Rectal smooth muscle tissue (tissue), 1 donor: ENCODE results near the gene FADD.
"Not testable (repeated sequence)": the region's sequence is repeated elsewhere in the genome, so short reads cannot be mapped to it uniquely, and the experiment has no call there.

Source experiments
- H3K27ac ChIP-seq: one replicate; pipeline ENCODE4 v1.7.0; 2013; ENCODE audit warnings: low read depth, low read length, inconsistent platforms
- H3K27me3 ChIP-seq: one replicate; pipeline ENCODE4 v1.7.0; 2013; ENCODE audit warnings: low read length; ENCODE audit not compliant: control insufficient read depth, insufficient read depth
- H3K36me3 ChIP-seq: one replicate; pipeline ENCODE4 v1.7.0; 2013; ENCODE audit warnings: low read length; ENCODE audit not compliant: control insufficient read depth, insufficient read depth
- H3K4me1 ChIP-seq: one replicate; pipeline ENCODE4 v1.7.0; 2013; ENCODE audit warnings: low read length; ENCODE audit not compliant: control insufficient read depth, insufficient read depth
- H3K4me3 ChIP-seq: one replicate; pipeline ENCODE4 v1.7.0; 2013; ENCODE audit warnings: low read length
- H3K9ac ChIP-seq: one replicate; pipeline ENCODE4 v1.7.0; 2013; ENCODE audit warnings: low read length

Gene FADD

DNA sequence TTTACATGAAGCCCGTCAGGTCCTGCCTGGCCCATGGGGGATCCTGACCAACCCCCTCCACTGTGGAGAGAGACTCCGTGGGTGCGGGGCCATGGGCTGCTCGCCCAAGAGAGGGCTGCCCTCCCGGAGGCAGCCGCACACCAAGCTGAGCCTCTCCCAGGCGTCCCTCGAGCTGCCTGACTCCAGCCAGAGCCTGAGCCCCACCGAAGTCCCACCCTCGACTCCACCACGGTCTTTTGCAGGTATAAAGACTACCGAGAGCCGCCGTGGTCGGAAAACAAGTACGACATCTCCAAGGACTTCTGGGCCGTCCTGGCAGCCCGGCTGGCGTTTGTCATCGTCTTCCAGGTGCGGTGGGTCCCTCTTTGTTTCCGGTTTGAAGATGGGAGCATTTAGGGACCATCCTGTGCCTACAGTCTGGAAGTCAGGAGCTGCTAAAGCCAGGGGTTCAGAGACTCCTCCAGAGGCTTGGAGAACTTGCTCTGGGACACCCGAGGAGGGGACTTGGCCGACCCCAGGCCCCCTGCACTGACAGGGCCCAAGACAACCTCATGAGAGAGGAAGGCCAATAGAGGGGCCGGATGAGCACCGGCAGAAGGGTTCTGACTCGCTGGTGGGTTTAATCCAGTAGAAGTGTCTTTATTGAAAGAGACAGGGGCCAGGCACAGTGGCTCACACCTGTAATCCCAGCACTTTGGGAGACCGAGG lies 17.6 kb upstream of the FADD start:
- no peak overlapping the region for H3K9ac ChIP-seq
- H3K36me3 ChIP-seq = no peaks in the 10 kb centered on the region
- H3K27ac ChIP-seq = no peak overlapping the region
- peaks cover 4% of the 10 kb centered on the region for H3K27me3 ChIP-seq
- no peak overlapping the region for H3K4me3 ChIP-seq
- H3K4me1 ChIP-seq = no peaks in the 10 kb centered on the region

DNA sequence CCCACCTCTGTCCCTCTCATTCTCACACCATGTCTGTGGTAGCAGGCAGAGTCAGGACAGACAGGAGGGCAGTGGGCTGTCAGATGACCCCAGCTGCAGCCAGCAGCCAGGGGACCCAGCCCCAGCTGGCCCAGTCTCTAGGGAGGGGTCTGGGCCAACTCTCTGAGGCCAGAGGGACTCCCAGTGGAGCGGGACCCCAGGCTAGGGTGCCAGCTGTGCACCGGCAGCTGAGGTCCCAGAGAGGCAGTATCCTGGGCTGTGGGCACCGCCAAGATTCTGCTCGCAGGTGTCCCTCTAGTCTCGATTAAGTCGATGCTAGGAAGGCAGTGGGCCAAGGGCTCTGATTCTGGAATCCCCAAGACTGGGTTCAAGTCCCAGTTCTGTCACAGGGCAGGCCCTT lies 16.7 kb upstream of the FADD start:
- Histone ChIP-seq H3K36me3 (no peaks in the 10 kb centered on the region), H3K27ac (no peak overlapping the region), H3K4me3 (no peak overlapping the region), H3K27me3 (peaks cover 4% of the 10 kb centered on the region), H3K9ac (no peak overlapping the region), H3K4me1 (no peaks in the 10 kb centered on the region)

DNA sequence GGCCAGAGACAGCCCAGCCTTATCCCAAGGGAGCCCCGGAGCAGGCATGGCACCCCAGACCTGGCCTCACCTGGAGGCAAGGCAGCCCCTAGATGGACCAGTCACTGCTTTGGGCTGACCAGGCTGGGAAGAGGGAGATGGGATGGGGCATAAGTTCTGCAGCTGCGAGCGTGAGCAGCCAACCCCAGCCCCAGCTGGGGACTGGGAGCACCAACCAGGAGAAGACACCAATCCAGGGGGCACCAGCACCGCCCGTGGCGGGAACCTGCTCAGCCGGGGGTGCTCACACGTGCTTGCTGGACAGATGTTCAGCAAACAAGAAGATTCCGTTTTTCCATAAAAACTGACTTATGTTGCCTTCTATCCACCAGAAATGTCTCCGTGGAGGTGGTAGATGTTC lies 16.2 kb upstream of the FADD start:
- Histone ChIP-seq H3K9ac (no peak overlapping the region), H3K27me3 (peaks cover 2% of the 10 kb centered on the region), H3K4me3 (no peak overlapping the region), H3K36me3 (no peaks in the 10 kb centered on the region), H3K27ac (no peak overlapping the region), H3K4me1 (no peaks in the 10 kb centered on the region)

DNA sequence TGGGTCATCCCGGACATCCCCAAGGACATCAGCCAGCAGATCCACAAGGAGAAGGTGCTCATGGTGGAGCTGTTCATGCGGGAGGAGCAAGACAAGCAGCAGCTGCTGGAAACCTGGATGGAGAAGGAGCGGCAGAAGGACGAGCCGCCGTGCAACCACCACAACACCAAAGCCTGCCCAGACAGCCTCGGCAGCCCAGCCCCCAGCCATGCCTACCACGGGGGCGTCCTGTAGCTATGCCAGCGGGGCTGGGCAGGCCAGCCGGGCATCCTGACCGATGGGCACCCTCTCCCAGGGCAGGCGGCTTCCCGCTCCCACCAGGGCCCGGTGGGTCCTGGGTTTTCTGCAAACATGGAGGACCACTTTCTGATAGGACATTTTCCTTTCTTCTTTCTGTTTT lies 15.3 kb upstream of the FADD start:
- no peaks in the 10 kb centered on the region for H3K4me1 ChIP-seq
- no peaks in the 10 kb centered on the region for H3K36me3 ChIP-seq
- no peaks in the 10 kb centered on the region for H3K27me3 ChIP-seq
- no peak overlapping the region for H3K9ac ChIP-seq
- no peak overlapping the region for H3K4me3 ChIP-seq
- no peak overlapping the region for H3K27ac ChIP-seq

DNA sequence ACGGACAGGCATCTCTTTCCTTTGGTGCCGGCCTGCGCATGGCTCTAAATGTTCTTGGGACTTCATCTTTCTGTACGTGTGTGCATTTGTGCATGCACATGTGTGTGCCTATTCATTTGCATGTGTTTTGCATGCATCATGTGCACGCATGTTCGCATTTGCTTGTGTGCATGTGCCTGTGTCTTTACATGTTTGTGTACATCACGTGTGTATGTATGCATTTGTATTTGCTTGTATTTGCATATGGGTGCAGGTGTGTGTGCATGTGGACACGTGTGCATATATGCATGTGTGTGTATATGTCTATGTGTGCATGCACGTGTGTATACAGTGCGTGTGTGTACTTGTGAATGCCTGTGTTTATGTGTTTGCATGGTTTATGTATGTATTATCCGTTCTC lies 13.5 kb upstream of the FADD start:
- no peaks in the 10 kb centered on the region for H3K36me3 ChIP-seq
- no peak overlapping the region for H3K4me3 ChIP-seq
- no peak overlapping the region for H3K9ac ChIP-seq
- H3K4me1 ChIP-seq = no peaks in the 10 kb centered on the region
- H3K27ac ChIP-seq = no peak overlapping the region
- no peaks in the 10 kb centered on the region for H3K27me3 ChIP-seq

DNA sequence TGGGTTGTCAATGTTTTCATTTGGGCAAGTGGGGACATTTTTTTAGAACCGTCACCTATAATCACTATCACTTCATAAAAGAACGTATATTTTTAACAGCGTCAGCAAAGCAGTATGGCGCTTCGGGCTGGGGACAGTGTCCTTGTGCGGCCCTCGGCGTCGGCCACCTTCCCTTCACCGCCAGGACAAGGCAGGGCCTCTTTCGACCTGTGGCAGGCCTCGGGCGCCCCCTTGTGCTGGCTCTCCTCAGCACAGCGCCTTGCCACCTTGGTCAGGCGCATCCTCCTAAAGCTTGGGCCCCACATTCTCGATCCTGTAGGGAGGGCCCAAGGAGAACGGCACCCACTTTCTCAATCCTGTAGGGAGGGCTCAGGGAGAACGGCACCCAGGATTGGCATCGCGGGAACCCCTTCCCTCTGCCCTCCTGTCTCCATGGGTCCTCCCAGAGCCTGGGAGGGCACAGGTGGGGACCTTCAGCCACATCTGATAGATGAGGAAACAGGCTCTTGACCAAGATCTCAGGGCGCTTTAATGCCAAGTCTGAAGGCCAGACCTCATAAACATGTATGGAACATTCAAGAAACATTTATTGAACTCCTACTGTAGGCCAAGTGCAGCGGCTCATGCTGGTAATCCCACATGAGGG lies 11.5 kb upstream of the FADD start:
- no peak overlapping the region for H3K9ac ChIP-seq
- no peaks in the 10 kb centered on the region for H3K27me3 ChIP-seq

DNA sequence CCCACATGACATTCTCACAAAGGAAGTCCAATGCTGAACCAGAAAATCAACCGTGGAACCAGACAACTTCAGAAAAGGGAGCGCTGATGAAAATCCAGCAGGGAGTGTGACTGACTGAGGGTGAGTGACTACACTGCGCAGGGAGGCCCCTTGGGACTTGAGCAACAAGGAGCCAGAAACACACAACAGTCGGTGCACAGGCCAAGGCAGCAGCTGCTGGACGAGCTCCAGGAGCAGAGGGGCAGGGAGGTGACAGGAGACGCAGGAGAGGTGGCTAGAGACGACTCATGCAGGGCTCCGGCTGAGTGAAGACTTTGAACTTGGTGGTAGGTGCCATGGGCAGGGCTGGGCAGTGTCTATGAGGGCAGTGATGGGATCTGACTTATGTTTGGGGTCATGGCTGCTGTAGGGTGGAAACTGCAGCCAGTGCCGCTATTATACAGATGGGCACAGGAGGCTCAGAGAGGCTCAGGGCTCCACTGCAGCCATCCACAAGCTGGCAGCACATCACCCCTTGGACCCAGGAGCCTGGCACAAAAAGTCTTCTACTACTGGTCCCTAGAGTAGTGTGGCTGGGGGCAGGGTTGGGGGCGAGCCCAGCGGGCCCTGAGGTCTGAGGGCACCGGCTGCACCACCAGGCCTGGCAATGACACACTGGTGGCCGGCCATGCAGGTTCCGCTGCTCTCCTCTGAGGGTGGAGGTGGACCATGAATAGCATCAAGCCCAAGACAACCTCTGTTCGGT lies 10.3 kb upstream of the FADD start:
- H3K27me3 ChIP-seq = no peaks in the 10 kb centered on the region
- H3K36me3 ChIP-seq = no peaks in the 10 kb centered on the region
- H3K4me3 ChIP-seq = no peak overlapping the region
- no peak overlapping the region for H3K9ac ChIP-seq
- no peaks in the 10 kb centered on the region for H3K4me1 ChIP-seq
- no peak overlapping the region for H3K27ac ChIP-seq

More for the DNA sequence above, 11.5 kb upstream of the FADD start:
- Histone ChIP-seq H3K36me3 (no peaks in the 10 kb centered on the region), H3K4me1 (no peaks in the 10 kb centered on the region), H3K27ac (no peak overlapping the region), H3K4me3 (no peak overlapping the region)

DNA sequence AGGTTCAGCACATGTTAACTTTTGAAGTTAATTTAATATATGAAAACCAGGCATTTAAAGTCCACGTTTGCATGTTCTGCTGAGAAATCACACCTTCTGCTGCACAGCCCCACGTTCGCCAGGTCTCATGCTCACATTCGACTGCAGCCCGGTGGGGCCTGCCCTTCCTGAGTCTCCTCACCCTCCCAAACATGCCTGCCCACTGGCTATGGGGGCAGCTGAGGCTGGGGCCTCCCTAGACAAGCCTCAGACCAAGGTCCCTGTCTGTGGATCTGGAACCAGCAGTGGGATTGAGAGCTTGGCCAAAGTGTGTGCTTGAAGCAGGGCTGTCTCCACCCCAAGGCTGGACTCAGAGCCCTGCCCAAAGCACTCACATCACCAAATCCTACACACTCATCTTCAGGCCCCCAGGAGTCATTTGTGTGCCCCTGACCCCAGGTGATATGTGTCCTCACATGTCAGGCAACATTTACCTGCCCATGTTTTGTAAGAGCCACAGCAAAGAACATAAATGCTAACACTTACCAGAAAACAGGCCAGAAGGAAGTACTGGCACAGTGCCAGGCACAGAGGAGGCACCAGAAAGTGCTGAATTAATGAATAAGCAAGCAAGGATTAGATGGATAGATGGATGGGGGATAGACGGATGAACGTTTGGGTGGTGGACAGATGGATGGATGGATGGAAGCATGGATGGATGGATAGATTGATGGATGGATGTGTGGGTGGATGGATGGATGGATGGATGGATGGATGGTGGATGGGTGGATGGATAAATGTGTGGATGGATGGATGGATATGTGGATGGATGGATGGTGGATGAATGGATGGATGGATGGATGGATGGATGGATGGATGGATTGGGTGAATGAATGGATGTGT lies 9.4 kb upstream of the FADD start:
- Histone ChIP-seq H3K4me3 (no peak overlapping the region), H3K9ac (no peak overlapping the region), H3K27me3 (no peaks in the 10 kb centered on the region), H3K4me1 (no peaks in the 10 kb centered on the region), H3K36me3 (no peaks in the 10 kb centered on the region), H3K27ac (no peak overlapping the region)

DNA sequence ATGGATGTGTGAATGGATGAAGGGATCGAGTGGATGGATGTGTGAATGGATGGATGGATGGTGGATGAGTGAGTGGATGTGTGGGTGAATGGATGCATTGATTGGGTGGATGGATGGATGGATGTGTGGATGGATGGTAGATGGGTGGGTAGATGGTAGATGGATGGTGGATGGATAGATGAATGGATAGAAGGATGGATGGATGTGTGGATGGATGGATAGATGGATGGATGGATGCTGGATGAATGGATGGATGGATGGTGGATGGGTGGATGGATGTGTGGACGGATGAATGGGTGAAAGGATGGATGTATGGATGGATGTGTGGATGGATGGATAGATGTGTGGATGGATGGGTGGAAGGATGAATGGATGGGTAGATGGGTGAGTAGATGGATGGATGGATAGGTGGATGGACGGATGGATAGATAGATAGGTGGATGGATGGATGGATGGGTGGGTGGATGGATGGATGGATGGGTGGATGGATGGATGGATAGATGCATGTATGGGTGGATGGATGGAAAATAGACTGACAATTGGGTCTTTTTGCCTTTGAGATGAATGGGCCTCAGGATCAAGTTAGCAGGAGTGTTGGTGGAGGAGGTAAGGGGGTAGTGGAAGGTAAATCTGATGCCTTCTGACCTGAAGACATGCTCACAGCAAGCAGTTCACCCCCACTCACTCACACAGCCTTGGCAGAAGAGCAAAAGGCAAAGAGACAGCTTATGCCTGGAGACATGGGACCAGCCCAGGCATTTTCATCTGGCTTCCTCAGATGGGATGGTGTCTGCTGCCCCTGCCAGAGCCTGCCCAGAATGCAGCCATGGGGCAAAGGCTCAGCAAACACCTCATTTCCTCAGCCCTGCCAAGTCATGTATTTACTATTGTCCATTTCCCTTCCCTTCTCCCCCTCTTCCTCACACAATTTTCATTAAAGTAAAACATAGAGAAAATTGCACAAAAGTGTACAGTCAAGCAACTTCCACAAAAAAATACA lies 8.0 kb upstream of the FADD start:
- H3K9ac ChIP-seq = no peak overlapping the region
- no peaks in the 10 kb centered on the region for H3K27me3 ChIP-seq
- H3K4me1 ChIP-seq = no peaks in the 10 kb centered on the region
- no peak overlapping the region for H3K4me3 ChIP-seq
- H3K36me3 ChIP-seq = no peaks in the 10 kb centered on the region
- H3K27ac ChIP-seq = no peak overlapping the region

DNA sequence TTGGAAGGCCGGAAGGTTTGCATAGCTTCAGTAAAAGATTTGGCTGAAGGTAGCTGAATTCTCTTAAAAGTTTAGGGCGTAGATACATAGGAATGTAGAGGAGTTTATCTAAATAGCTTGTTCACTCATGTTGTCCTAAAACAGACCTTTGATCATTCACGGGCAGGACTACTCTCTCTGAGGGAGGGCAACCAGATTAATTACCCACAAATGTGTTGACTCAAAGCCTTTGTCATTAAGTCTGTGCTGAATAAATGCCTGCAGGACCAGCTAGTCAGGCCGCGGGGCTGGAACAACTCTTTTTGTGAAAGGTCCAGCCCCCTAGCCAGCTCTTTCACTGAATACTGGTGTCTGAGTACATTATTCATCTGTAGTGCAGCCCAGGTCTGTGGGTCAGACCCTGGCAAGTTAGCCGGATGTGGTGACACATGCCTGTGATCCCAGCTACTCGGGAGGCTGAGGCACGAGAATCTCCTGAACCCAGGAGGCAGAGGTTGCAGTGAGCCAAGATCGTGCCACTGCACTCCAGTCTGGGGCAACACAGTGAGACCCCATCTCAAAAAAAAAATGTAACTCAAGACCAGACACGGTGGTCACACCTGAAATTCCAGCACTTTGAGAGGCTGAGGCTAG lies 2.8 kb upstream of the FADD start:
- H3K36me3 ChIP-seq = no peaks in the 10 kb centered on the region
- H3K27ac ChIP-seq = no peak overlapping the region
- peaks cover 13% of the 10 kb centered on the region for H3K4me1 ChIP-seq
- no peak overlapping the region for H3K4me3 ChIP-seq
- H3K9ac ChIP-seq = no peak overlapping the region
- H3K27me3 ChIP-seq = no peaks in the 10 kb centered on the region

DNA sequence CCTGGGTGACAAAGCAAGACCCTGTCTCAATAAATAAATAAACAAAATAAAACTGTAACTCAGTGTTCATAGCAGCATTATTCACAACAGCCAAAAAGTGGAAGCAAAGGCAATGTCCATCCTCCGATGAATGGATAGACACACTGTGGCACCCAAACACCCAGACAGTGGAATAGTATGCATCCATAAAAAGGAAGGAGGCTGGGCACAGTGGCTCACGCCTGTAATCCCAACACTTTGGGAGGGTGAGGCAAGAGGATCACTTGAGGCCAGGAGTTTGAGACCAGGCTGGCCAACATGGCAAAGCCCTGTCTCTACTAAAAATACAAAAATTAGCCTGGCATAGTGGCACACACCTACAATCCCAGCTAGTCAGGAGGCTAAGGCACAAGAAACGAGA lies 2.0 kb upstream of the FADD start:
- H3K9ac ChIP-seq, H3K27me3 ChIP-seq, H3K4me3 ChIP-seq, H3K36me3 ChIP-seq, H3K27ac ChIP-seq: not testable (repeated sequence)
- peaks cover 13% of the 10 kb centered on the region for H3K4me1 ChIP-seq
